Lower leg skin (tissue), 4 donors: ENCODE data around the gene ABCB9. TPM values are rescaled to one million over a fixed set of nuclear protein-coding genes. Genes with fewer than 3 reads are reported as not detected.

Source experiments
- DNase-seq, 2 donors: peaks; one replicate each; pipeline ENCODE4 v3.0.0-alpha.2; 2019; ENCODE audit warnings: low spot score in 2 of 2
- H3K4me3 ChIP-seq: fragments of 200-600 bp; sonication (generic); 2 replicates; pipeline ENCODE4 v1.5.1; 2017; ENCODE audit warnings: mild to moderate bottlenecking, low read depth; ENCODE audit not compliant: poor library complexity, severe bottlenecking
- POLR2A ChIP-seq, 2 donors: fragments of 450-650 bp; IDR thresholded peaks; one replicate each; pipeline ENCODE4 v1.6.1; 2016 to 2017; ENCODE audit warnings: antibody characterized with exemption in 2 of 2, mild to moderate bottlenecking in 1 of 2, moderate library complexity in 1 of 2
- WGBS, 2 donors: methylation state at CpG; one replicate each; pipeline ENCODE4 v1.1.5; 2018; 5-methylcytosine and 5-hydroxymethylcytosine counted together
- intact Hi-C: fragments of 100-400 bp; cut with DNase I; formaldehyde crosslinking; loops from one replicate; pipeline ENCODE4 v1.15.0; 2023; ENCODE audit warnings: low total_unique reads
- total RNA-seq, 4 donors: library from RNA; depleted of rRNA; stranded (reverse); fragments of >200 nt; gene quantifications; one replicate each; pipeline ENCODE4 v1.1.0, GENCODE V29; 2016
- TF ChIP-seq, protein P1 (sequence below), 3 donors: fragments of 450-650 bp; IDR thresholded peaks; one replicate each; pipeline ENCODE4 v1.5.1; 2016; ENCODE audit warnings: antibody characterized with exemption in 3 of 3, mild to moderate bottlenecking in 3 of 3, moderate library complexity in 2 of 3

The ABCB9 gene
- total RNA-seq, 4 donors from 2014 or later: 3.4 to 10.2 (median 7.2) TPM

DNA sequence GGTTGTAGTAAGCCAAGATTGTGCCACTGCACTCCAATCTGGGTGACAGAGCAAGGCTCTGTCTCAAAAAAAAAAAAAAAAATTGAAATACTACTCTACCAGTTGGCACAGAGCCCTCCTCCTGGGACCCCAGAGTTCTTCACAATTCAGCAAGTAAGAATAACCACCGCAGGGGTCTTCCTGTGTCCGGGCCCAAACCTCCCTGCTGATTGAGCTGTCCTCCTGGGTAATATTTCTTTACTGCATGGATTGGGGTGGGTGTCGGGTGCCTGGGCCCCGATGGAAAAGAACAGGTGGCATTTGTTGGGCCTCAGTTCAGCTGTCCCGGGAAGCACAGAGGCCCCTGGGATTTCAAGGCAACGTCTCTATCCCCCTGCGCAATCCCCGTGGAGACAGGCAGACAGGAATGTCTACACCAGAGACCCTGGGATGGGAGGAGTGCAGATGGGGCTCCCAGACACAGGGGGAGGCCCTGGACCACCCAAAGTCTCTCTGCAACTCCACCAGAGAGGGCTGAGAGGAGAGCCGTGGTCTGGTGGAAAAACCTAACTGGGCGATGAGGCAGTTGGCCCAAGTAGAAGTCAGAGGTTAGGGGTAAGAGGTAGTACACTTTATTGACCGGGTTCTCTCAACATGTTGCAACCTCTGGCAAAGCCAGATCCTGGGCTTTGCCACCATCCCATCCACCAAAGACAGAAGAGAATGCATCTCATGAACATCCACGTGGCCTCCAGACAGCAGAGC lies 37.7 kb downstream of the ABCB9 start:
- 81 to 91% methylated on average over 11 to 12 of the region's 12 CpGs for WGBS, 2 donors
- intact Hi-C loops: no loop called here
- TF ChIP-seq POLR2A (IDR thresholded peaks at IDR 0.05): no peak
- TF ChIP-seq, protein P1, sequence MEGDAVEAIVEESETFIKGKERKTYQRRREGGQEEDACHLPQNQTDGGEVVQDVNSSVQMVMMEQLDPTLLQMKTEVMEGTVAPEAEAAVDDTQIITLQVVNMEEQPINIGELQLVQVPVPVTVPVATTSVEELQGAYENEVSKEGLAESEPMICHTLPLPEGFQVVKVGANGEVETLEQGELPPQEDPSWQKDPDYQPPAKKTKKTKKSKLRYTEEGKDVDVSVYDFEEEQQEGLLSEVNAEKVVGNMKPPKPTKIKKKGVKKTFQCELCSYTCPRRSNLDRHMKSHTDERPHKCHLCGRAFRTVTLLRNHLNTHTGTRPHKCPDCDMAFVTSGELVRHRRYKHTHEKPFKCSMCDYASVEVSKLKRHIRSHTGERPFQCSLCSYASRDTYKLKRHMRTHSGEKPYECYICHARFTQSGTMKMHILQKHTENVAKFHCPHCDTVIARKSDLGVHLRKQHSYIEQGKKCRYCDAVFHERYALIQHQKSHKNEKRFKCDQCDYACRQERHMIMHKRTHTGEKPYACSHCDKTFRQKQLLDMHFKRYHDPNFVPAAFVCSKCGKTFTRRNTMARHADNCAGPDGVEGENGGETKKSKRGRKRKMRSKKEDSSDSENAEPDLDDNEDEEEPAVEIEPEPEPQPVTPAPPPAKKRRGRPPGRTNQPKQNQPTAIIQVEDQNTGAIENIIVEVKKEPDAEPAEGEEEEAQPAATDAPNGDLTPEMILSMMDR (IDR thresholded peaks at IDR 0.05): no peak
- no peak for DNase-seq
- no peak overlapping the region for H3K4me3 ChIP-seq

DNA sequence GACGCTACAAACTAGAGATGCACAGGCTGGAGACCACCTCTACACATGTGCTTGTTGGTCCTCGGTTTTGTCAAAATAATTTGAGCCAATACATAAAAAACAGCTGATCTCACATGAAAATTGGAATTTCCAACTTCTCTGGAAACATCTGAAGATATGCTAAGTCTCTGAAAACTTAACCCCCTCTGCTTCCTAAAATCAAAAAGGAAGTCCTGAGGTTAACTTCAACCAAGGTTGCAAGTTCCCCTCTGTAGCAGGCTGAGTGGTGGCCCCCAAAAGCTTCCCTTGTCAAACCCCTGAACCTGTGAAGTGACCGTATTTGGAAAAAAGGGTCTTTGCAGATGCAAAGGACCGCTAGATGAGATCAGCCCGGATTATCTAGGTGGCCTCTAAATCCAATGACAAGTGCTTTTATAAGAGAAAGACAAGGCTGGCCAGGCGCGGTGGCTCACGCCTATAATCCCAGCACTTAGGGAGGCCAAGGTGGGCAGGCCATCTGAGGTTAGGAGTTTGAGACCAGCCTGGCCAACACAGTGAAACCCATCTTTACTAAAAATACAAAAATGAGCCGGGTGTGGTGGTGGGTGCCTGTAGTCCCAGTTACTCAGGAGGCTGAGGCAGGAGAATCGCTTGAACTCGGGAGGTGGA lies 38.4 kb downstream of the ABCB9 start:
- DNase-seq: no peak
- 86 to 89% methylated on average over 11 of the region's 11 CpGs for WGBS, 2 donors
- no peak overlapping the region for H3K4me3 ChIP-seq
- TF ChIP-seq, protein P1 (IDR thresholded peaks at IDR 0.05): no peak
- TF ChIP-seq POLR2A (IDR thresholded peaks at IDR 0.05): no peak
- intact Hi-C loops: no loop called here

DNA sequence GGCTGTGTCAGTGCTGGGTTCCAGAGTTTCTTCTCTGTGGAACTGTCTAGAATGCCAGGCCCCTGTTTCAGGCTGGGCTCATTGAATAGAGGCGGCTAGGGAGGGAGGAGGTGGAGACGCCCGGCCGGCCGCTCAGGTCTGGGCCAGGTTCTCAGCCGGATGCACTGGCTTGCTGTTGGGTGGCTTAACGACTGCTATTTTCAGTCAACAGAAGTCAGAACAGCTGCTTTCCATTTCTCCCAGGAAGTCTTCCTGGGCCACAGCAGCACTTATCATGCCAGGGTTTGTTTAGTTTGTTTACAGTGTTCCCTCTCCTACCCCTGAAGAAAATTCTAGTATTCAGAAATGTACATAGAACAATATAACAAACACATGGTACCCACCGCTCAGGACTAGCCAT lies 44.3 kb downstream of the ABCB9 start:
- intact Hi-C loops: no loop called here
- TF ChIP-seq POLR2A (IDR thresholded peaks at IDR 0.05): no peak
- TF ChIP-seq, protein P1 (IDR thresholded peaks at IDR 0.05): no peak
- WGBS, 2 donors: 73 to 80% methylated on average over 8 of the region's 8 CpGs
- no peak overlapping the region for H3K4me3 ChIP-seq
- DNase-seq: no peak

DNA sequence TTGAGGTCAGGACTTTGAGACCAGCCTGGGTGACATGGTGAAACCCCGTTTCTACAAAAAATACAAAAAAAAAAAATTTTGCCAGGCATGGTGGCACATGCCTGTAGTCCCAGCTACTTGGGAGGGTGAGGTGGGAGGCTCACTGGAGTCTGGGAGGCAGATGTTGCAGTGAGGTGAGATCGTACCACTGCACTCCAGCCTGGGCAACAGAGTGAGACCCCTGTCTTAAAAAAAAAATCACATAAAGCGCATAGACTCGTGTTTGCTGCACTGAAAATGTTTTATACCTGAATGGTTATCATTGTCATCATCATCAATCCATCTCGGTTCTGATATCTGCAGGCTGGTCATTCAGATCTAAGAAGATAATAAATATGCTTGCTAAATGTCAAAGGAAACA lies 45.6 kb downstream of the ABCB9 start:
- TF ChIP-seq, protein P1 (IDR thresholded peaks at IDR 0.05): no peak
- TF ChIP-seq POLR2A (IDR thresholded peaks at IDR 0.05): no peak
- DNase-seq: no peak
- no peak overlapping the region for H3K4me3 ChIP-seq
- intact Hi-C loops: no loop called here
- 87 to 90% methylated on average over 5 of the region's 5 CpGs for WGBS, 2 donors

DNA sequence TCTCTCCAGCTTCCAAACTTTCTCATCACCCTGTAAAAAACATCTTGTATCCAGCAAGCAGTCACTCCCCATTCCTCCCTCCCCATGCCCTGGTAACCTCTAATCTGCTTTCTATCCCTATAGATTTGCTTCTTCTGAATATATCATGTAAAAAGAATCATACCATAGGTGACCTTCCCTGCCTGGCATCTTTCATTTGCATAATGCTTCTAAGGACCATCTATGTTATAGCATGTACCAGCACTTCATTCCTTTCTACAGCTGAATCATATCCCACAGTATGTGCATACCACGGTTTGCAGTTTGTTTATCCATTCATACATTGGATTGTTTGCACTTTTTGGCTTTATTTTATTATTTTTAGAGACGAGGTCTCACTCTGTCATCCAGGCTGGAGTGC lies 47.4 kb downstream of the ABCB9 start:
- DNase-seq: no peak
- no peak for TF ChIP-seq POLR2A (IDR thresholded peaks at IDR 0.05)
- TF ChIP-seq, protein P1 (IDR thresholded peaks at IDR 0.05): no peak
- WGBS, 2 donors: 67 to 77% methylated on average over 2 of the region's 2 CpGs
- H3K4me3 ChIP-seq: no peak overlapping the region
- intact Hi-C loops: no loop called here
